ENCODE results near the gene PLXNA3. TPM values are rescaled to one million over a fixed set of nuclear protein-coding genes. Genes with fewer than 3 reads are reported as not detected.

PLXNA3 gene
- total RNA-seq, 1 donor from 2014 or later = 69.5 TPM

GRCh38 chrX:154460326-154460725 lies 2.2 kb downstream of the PLXNA3 start:
- no peak overlapping the region for H3K27ac Mint-ChIP-seq
- intact Hi-C loops (cut with micrococcal nuclease) = no loop called here
- no peaks in the 10 kb centered on the region for H3K27me3 Mint-ChIP-seq
- ChIA-PET CTCF (no interaction called here), POLR2A (interaction anchor here (0.7 kb wide), 1 partner anchor 16 kb away, joined by 7 read pairs; no protein-coding TSS in a partner anchor)
- peaks cover 14% of the 10 kb centered on the region for H3K4me1 Mint-ChIP-seq
- H3K9me3 Mint-ChIP-seq = no peaks in the 10 kb centered on the region
- H3K36me3 Mint-ChIP-seq (ENCODE audit: low read depth) = peaks cover 24% of the 10 kb centered on the region
- ATAC-seq (ENCODE audit: low read depth) (no peak), DNase-seq (no peak)
- no peak overlapping the region for H3K4me3 Mint-ChIP-seq
- TF ChIP-seq CTCF (IDR thresholded peaks at IDR 0.05) = no peak

- intact Hi-C loops (cut with micrococcal nuclease) = no loop called here
- H3K4me1 Mint-ChIP-seq = peaks cover 10% of the 10 kb centered on the region
- DNase-seq = no peak
- peaks cover 32% of the 10 kb centered on the region for H3K36me3 Mint-ChIP-seq (ENCODE audit: low read depth)
- no peak overlapping the region for H3K27ac Mint-ChIP-seq
- no peak for ATAC-seq (ENCODE audit: low read depth)
- H3K9me3 Mint-ChIP-seq = no peaks in the 10 kb centered on the region
- no peak for TF ChIP-seq CTCF (IDR thresholded peaks at IDR 0.05)
- ChIA-PET CTCF (no interaction called here), POLR2A (interaction anchor here (1.5 kb wide), 1 partner anchor 16 kb away, joined by 3 read pairs; no protein-coding TSS in a partner anchor)
- no peaks in the 10 kb centered on the region for H3K27me3 Mint-ChIP-seq
- no peak overlapping the region for H3K4me3 Mint-ChIP-seq
Observed at GRCh38 chrX:154462396-154462795, 4.3 kb downstream of the PLXNA3 start.

- ChIA-PET CTCF (no interaction called here), POLR2A (interaction anchor here (1.5 kb wide), 1 partner anchor 15 kb away, joined by 3 read pairs; no protein-coding TSS in a partner anchor)
- H3K4me3 Mint-ChIP-seq = no peak overlapping the region
- no peaks in the 10 kb centered on the region for H3K27me3 Mint-ChIP-seq
- TF ChIP-seq CTCF (IDR thresholded peaks at IDR 0.05) = no peak
- peaks cover 41% of the 10 kb centered on the region for H3K36me3 Mint-ChIP-seq (ENCODE audit: low read depth)
- H3K4me1 Mint-ChIP-seq = peaks cover 8% of the 10 kb centered on the region
- H3K27ac Mint-ChIP-seq = no peak overlapping the region
- ATAC-seq (ENCODE audit: low read depth) (no peak), DNase-seq (no peak)
- no peaks in the 10 kb centered on the region for H3K9me3 Mint-ChIP-seq
- intact Hi-C loops (cut with micrococcal nuclease) = no loop called here
Observed at GRCh38 chrX:154463611-154464220, 5.6 kb downstream of the PLXNA3 start.

- Mint-ChIP-seq H3K4me3 (no peak overlapping the region), H3K4me1 (peaks cover 3% of the 10 kb centered on the region), H3K27me3 (no peaks in the 10 kb centered on the region), H3K27ac (no peak overlapping the region), H3K36me3 (ENCODE audit: low read depth) (peaks cover 49% of the 10 kb centered on the region), H3K9me3 (no peaks in the 10 kb centered on the region)
- intact Hi-C loops (cut with micrococcal nuclease) = no loop called here
- DNase-seq (no peak), ATAC-seq (ENCODE audit: low read depth) (no peak)
- no peak for TF ChIP-seq CTCF (IDR thresholded peaks at IDR 0.05)
- CTCF ChIA-PET = no interaction called here
- POLR2A ChIA-PET = no interaction called here
Observed at GRCh38 chrX:154464806-154465365, 6.8 kb downstream of the PLXNA3 start.

- Mint-ChIP-seq H3K27me3 (no peaks in the 10 kb centered on the region), H3K4me3 (no peak overlapping the region), H3K36me3 (ENCODE audit: low read depth) (peaks cover 56% of the 10 kb centered on the region), H3K9me3 (no peaks in the 10 kb centered on the region), H3K27ac (no peak overlapping the region), H3K4me1 (no peaks in the 10 kb centered on the region)
- POLR2A ChIA-PET = no interaction called here
- DNase-seq = no peak
- no peak for TF ChIP-seq CTCF (IDR thresholded peaks at IDR 0.05)
- intact Hi-C loops (cut with micrococcal nuclease) = no loop called here
- CTCF ChIA-PET = no interaction called here
- ATAC-seq (ENCODE audit: low read depth) = no peak
Observed at GRCh38 chrX:154465601-154466000, 7.5 kb downstream of the PLXNA3 start.

Measured in activated B cell treated with CpG ODN at 0.5 μM for 24 hours (primary cell).